Embryonic facial prominence (tissue), 1 donor: ENCODE data around the gene NCKAP5.

Experiments used
- DNase-seq: peaks from one replicate; pipeline ENCODE4 v3.0.0-alpha.2; 2016; ENCODE audit errors: extremely low spot score

The NCKAP5 gene

GRCh38 chr2:132883430-132883829, 684.8 kb downstream of the NCKAP5 start:
- DNase-seq = no peak

DNA sequence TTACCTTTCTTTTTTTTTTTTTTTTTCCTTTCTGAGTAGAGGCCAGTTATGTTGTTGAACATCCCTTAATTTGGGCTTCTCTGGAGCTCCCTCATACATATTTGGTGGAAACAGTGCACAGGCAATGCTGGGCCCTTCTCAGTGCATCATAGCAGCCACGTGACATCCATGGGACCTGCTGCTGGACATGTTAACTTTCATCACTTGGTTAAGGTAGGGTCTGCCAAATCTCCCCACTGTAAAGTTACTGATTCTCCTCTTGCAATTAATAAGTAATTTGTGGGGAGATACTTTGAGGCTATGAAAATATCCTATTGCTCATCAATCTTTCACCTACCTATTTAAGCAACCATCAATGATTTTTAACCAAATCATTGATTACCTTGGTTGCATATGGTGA, 686.7 kb downstream of the NCKAP5 start:
- DNase-seq = no peak

GRCh38 chr2:132877923-132878322, 690.3 kb downstream of the NCKAP5 start:
- no peak for DNase-seq

GRCh38 chr2:132876745-132877391, 691.4 kb downstream of the NCKAP5 start:
- DNase-seq = no peak

GRCh38 chr2:132875193-132875592, 693.1 kb downstream of the NCKAP5 start:
- DNase-seq = no peak

DNA sequence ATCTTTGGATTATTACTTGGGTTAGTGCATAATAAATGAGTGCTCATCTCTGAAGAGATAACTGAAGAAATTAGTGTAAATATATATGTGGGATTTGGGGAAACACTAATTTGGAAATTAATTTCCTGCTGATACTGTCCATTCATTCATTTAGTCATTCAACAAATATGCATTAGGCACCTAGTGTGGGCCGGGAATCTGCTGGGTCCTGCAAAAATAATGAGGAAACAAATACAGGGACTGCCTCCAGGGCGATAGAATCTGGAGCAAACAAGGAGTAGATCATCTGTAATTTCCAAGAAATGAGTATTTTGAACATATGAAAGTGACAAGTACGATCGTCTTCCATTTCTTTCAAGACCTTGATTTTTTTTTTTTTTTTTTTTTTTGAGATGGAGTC, 694.5 kb downstream of the NCKAP5 start:
- DNase-seq = no peak

DNA sequence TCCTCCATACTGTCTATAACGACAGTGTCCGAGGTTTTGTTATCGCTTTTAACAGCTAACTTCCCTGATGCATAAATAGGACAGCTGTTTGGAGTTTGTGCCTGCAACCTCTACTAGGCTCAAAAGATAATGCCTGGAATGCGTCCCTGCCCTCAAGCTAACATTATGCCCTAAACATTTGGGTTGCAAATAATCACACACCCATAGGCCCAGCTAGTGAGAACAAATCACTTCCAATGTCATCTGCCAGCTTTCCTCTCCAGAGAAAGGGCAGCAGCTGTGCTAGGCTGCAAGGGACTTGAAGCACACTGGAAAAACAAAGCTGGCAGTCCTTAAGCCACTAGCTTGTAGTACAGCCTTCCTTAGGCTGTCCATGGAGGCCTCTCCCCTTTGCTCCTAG, 696.4 kb downstream of the NCKAP5 start:
- no peak for DNase-seq

GRCh38 chr2:132863961-132864360, 704.3 kb downstream of the NCKAP5 start:
- no peak for DNase-seq

DNA sequence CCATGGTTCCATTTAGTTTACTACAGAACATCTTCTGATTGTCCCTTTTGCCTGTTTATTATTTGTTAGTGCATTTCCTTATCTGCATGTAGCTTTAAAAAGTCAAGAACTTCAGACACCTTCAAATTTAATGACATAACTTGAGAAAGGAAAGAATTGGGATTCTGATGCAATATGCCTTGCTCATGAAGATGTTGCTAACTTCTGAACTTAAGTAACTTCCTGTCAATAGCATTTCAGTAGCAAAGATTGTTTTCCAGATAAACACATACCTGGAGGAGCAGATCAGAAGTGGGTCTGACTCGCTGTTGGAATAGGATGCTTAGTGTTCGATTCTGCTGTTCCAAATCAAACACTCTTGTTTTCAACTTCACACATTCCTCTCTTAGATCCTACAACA, 708.0 kb downstream of the NCKAP5 start:
- DNase-seq = no peak

DNA sequence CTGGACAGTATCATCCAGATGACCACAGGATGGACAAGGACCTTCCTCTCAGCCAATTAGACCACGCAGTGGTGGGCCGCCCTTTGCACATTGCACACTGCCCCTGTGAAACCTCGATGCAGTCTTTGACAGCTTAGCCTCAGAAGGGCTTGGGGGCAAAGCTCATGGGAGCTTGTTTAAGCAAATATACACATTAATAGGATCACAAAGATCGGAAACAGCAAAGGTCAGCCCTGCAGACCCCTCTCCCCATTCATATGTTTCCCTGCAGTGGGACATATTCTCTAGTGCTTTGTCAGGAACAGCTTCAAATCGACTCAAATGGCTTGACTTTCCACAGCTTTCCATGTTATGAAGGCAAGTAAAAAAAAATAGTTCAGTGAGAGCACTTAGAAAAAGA, 708.7 kb downstream of the NCKAP5 start:
- no peak for DNase-seq

DNA sequence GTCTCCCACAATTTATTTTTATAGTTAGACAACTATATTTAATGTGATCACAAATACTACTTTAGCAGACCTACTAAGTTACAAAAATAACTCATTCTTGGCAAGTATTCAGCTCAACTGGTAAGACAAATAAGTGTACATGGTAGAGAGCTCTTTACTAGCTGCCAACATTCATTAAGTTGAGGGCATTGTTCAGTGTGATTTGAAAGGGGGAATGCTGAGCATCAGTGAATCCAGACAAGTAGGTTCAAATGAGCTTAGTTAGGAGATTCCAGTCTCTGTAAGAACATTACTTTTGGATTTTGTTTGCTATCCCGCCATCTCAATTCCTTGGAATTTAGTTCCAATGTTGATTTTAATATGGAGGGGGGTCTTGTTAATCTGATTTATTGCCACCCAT, 710.9 kb downstream of the NCKAP5 start:
- DNase-seq = no peak

GRCh38 chr2:132850688-132851087, 717.6 kb downstream of the NCKAP5 start:
- no peak for DNase-seq

DNA sequence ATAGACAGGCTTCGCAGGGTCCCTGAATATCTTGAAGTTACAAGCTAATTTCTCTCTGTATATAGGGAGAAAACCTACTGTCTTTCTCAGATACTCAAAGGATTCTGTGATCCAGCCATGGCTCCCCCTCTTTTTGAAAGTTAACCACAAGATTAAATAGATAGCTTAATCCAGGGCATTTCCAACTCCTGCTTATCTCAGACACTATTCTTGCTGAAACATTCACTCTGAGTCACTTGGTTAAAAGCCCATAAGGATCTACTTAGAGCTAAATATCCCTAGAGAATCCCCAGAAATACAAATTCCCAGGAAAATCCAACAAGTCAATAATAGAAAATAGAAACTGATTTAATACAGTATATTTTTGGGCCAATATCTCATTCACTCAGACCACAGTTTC, 719.1 kb downstream of the NCKAP5 start:
- no peak for DNase-seq

DNA sequence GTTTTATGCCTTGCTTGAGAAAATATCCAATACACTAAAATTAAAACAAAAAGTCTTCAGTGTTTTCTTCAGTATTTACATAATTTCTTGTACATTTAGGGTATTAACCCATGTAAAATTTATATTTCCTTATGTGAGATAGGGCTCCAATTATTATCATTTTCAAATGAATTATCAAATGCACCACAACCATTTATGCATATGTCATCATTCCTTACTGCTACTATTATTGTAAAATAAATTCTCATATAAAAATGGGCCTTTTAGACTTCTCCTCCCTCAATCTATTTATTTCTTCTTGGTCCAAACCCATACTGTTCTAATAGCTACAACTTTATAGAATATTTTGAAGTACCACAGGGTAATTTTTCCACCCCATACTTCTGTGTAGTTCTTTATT, 722.9 kb downstream of the NCKAP5 start:
- no peak for DNase-seq

- no peak for DNase-seq
Measured at GRCh38 chr2:132844585-132844984, 723.7 kb downstream of the NCKAP5 start.

DNA sequence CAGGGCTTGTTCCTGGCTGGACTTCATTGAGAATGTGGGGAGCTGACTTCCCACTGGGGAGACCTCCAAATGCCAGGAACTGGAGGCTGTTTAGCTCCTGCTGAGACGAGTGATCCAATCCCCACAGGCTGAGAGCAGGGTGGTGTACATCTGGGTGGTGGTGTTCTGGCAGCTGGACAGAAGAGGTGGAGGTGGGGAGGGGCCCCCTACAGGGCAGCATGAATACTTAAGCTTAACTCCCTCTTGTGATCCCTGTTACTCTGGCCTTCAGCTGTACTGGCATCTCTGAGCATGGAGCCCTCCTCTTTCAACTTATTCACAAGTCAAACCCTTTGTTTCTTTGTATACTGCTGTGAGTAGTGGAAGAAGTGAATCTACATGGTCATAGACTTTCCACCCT, 730.5 kb downstream of the NCKAP5 start:
- DNase-seq = no peak

DNA sequence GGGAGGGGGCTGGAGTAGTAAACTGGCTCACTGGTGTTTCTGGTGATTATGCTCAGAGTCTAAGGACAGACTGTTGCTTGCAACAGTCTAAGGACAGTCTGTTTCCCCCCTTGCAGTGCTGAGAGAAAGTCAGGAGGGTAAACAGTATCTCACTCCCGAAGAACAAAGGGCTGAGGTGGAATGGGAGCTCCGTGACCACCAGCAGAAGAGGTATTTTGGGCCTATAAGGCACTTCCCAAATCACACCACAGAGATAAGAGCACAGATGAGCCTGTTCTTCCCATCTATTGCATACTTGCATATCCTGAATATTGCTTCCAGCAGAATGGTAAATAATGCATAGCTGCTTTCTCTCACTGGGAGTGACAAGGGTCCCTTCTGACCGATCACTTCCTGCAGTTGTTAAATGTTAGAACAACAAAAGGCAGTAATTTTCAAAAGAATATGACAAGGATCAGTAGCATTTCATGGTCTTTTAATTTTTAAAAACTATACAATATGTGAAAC, 737.9 kb downstream of the NCKAP5 start:
- DNase-seq = no peak

DNA sequence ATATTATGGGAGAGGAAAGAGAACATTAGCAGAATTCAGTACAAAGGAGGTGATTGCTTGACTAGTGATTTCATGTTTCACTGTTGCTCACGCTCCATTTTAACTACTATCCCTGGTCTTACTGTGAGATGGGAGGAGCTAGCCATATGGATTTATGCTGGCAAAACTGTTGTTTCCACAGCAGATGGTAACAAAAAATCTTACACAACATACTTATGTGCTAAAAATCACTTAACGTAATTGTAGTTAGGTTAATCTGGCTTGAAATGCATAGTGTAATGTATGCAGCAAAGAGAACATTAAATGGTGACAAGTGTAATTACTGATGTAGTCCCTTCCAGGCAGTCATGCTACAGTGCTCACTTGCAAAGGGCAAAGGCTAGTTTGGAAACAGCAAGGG, 742.7 kb downstream of the NCKAP5 start:
- no peak for DNase-seq

DNA sequence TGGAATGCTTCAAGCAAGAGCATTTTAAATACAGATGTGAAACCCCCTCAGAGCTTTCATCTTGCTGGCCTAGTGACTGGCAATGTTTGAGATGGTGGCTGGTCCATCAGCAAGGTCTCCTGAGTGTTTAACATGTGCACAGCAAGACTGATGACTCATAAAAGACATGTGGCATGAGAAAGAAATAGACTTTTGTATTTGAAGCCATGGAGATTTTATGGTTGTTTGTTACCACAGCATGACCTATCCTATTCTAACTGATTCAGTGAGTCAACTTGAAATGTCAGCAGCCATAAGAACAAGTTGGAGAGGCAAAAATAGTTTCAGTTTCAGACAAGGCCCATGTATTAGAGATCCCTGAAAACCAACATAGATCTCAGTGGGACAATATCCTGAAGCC, 743.5 kb downstream of the NCKAP5 start:
- no peak for DNase-seq

DNA sequence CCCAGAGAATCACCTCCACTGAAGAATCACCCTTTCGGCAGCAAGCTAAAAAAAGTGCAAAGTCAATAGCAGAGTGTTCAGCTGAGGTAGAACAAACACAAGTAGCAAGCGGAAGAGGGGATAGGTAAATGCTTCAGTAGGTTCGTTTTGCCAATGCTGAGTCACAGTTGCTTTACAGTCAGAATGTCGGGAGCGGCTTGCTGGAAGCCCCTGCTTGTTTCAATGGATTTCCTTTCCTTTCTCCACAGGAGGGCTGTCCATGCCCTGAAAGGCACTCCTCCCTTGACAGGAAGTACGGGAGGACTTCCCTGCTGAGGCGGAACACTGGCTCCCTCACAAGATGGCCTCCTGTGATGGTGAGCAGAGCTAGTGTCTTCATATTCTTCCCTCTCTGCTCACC, 752.0 kb downstream of the NCKAP5 start:
- DNase-seq = no peak

- no peak for DNase-seq
Measured at GRCh38 chr2:132815516-132815915, 752.7 kb downstream of the NCKAP5 start.

GRCh38 chr2:132814651-132815050, 753.6 kb downstream of the NCKAP5 start:
- DNase-seq = no peak

DNA sequence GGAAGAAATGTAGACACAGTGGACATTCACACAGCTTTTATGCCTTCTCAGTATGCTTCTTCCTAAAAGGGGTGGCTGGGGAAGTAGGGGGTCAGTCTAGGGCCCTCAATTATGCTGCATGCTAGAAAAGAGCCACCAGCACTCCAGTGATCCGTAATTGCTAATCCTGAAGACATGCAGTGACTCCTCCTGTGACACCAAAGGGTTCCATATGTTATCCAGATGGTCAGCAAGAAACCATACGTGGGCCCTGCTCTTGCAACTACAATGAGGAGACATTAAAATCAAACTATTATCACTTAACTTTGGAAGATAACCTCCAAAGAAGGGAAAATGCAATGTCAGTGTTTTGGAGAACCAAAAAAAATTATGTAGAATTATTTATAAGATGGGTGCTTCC, 754.8 kb downstream of the NCKAP5 start:
- DNase-seq = no peak
